Stomach (tissue), 4 donors: ENCODE results near the gene PTGDS.

Experiments
- POLR2A ChIP-seq, 4 donors: fragments of 450-650 bp; IDR thresholded peaks; one replicate each; pipeline ENCODE4 v1.6.1; 2016; ENCODE audit warnings: antibody characterized with exemption in 4 of 4, control low read depth in 2 of 4, mild to moderate bottlenecking in 1 of 4, moderate library complexity in 1 of 4
- POLR2AphosphoS5 ChIP-seq, 3 donors: sonication (generic); formaldehyde crosslinking; IDR thresholded peaks; one replicate each; pipeline ENCODE4 v1.6.1; 2016; ENCODE audit warnings: antibody characterized with exemption in 3 of 3
- TF ChIP-seq, protein P1 (sequence below), 7 experiments: fragments of 450-650 bp in 4 of 7; fragments of 200-600 bp in 3 of 7; sonication (generic) in 3 of 7; IDR thresholded peaks; one replicate each; pipeline ENCODE4 v1.5.1; 2016 to 2019; ENCODE audit warnings: antibody characterized with exemption in 7 of 7, control low read depth in 2 of 7, mild to moderate bottlenecking in 1 of 7

DNA sequence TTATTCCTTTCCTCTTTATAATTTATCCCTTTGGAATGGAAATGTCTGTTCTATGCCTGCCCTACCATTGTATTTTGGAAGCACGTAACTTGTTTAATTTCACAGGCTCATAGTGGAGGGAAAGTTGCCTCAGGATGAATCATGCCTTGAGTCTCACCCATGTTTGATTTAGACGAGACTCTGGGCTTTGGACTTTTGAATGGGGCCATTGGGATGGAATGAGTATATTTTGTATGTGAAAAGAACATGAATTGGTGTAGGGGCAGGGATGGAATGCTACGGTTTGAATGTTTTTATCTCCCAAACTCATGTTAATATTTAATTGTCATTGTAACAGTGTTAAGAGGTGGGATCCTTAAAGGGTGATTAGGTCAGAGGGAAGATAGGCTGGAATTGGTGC is 43.0 kb upstream of the PTGDS start:
- TF ChIP-seq, protein P1, sequence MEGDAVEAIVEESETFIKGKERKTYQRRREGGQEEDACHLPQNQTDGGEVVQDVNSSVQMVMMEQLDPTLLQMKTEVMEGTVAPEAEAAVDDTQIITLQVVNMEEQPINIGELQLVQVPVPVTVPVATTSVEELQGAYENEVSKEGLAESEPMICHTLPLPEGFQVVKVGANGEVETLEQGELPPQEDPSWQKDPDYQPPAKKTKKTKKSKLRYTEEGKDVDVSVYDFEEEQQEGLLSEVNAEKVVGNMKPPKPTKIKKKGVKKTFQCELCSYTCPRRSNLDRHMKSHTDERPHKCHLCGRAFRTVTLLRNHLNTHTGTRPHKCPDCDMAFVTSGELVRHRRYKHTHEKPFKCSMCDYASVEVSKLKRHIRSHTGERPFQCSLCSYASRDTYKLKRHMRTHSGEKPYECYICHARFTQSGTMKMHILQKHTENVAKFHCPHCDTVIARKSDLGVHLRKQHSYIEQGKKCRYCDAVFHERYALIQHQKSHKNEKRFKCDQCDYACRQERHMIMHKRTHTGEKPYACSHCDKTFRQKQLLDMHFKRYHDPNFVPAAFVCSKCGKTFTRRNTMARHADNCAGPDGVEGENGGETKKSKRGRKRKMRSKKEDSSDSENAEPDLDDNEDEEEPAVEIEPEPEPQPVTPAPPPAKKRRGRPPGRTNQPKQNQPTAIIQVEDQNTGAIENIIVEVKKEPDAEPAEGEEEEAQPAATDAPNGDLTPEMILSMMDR (IDR thresholded peaks at IDR 0.05): no peak
- no peak for TF ChIP-seq POLR2AphosphoS5 (IDR thresholded peaks at IDR 0.05)
- TF ChIP-seq POLR2A (IDR thresholded peaks at IDR 0.05): no peak
